CD14-positive monocyte (primary cell): ENCODE measurements around the gene AGBL2. TPM values are rescaled to one million over a fixed set of nuclear protein-coding genes. Genes with fewer than 3 reads are reported as not detected.
A peak's percentile ranks its signal among the peaks of the same experiment; 100 is the strongest.

Source experiments
- DNase-seq, 3 donors: peaks; one replicate each; pipeline ENCODE4 v3.0.0-alpha.2; 2011 to 2022
- H2AFZ ChIP-seq: 2 replicates; pipeline ENCODE4 v1.6.0; 2012; ENCODE audit warnings: mild to moderate bottlenecking, low read depth, low read length, inconsistent platforms; ENCODE audit not compliant: insufficient read depth, poor library complexity, severe bottlenecking
- H3K27ac ChIP-seq, 2 donors: 1 replicate in 1 of 2; 2 replicates in 1 of 2; pipeline ENCODE4 v1.5.1; 2012 to 2013; ENCODE audit warnings: low read length in 2 of 2, control low read depth in 1 of 2, inconsistent platforms in 1 of 2, low read depth in 1 of 2, mild to moderate bottlenecking in 1 of 2
- H3K27me3 ChIP-seq, 2 donors: one replicate each; pipeline versions ENCODE4 v1.6.0 to v1.6.1; 2011 to 2013; ENCODE audit warnings: low read length in 2 of 2; ENCODE audit not compliant: control insufficient read depth in 2 of 2, insufficient read depth in 2 of 2
- H3K36me3 ChIP-seq, 2 donors: replicated peaks in 1 of 2; 1 replicate in 1 of 2; 2 replicates in 1 of 2; pipeline versions ENCODE4 v1.5.1 to v1.6.1; 2012 to 2013; ENCODE audit warnings: low read length in 2 of 2, control low read depth in 1 of 2, inconsistent platforms in 1 of 2, mild to moderate bottlenecking in 1 of 2; ENCODE audit not compliant: insufficient read depth in 2 of 2, control insufficient read depth in 1 of 2
- H3K4me1 ChIP-seq, 2 donors: 1 replicate in 1 of 2; 2 replicates in 1 of 2; pipeline versions ENCODE4 v1.5.1 to v1.6.1; 2012 to 2013; ENCODE audit warnings: low read length in 2 of 2, control low read depth in 1 of 2, inconsistent platforms in 1 of 2, mild to moderate bottlenecking in 1 of 2, moderate library complexity in 1 of 2; ENCODE audit not compliant: insufficient read depth in 2 of 2, control insufficient read depth in 1 of 2
- H3K4me2 ChIP-seq: replicated peaks from 2 replicates; pipeline ENCODE3; 2012; ENCODE audit warnings: low read length, moderate library complexity, mild to moderate bottlenecking; ENCODE audit not compliant: poor library complexity, severe bottlenecking; ENCODE audit errors: extremely low read depth
- H3K4me3 ChIP-seq, 3 experiments: fragments of 200-600 bp in 1 of 3; sonication (generic) in 1 of 3; replicated peaks in 1 of 3; 1 replicate in 2 of 3; 2 replicates in 1 of 3; pipeline ENCODE4 v1.5.1; 2011 to 2013; ENCODE audit warnings: low read length in 3 of 3, mild to moderate bottlenecking in 3 of 3, control low read depth in 2 of 3, low read depth in 2 of 3, inconsistent platforms in 1 of 3, moderate library complexity in 1 of 3
- H3K79me2 ChIP-seq: 2 replicates; pipeline ENCODE4 v1.6.0; 2012; ENCODE audit warnings: mild to moderate bottlenecking, control low read depth, inconsistent platforms, low read length, moderate library complexity; ENCODE audit not compliant: insufficient read depth
- H3K9ac ChIP-seq: 2 replicates; pipeline ENCODE4 v1.6.0; 2017; ENCODE audit warnings: low read length, mild to moderate bottlenecking; ENCODE audit not compliant: insufficient read depth, poor library complexity, severe bottlenecking
- H3K9me3 ChIP-seq, 2 donors: replicated peaks in 1 of 2; 1 replicate in 1 of 2; 2 replicates in 1 of 2; pipeline versions ENCODE4 v1.5.1 to v1.6.1; 2012 to 2013; ENCODE audit warnings: low read length in 2 of 2, control low read depth in 1 of 2; ENCODE audit not compliant: control insufficient read depth in 1 of 2, insufficient read depth in 1 of 2
- H4K20me1 ChIP-seq: 2 replicates; pipeline ENCODE4 v1.6.0; 2012; ENCODE audit warnings: mild to moderate bottlenecking, low read length, control low read depth, moderate library complexity; ENCODE audit not compliant: insufficient read depth
- H3K27ac Mint-ChIP-seq, 7 donors: one replicate each; pipeline ENCODE4 v1.8.0; 2020; ENCODE audit warnings: mild to moderate bottlenecking in 7 of 7, mixed read lengths in 7 of 7, moderate library complexity in 6 of 7, inconsistent platforms in 2 of 7
- H3K27me3 Mint-ChIP-seq, 3 donors: one replicate each; pipeline ENCODE4 v1.8.0; 2021 to 2022; ENCODE audit warnings: low read depth in 3 of 3, mild to moderate bottlenecking in 3 of 3, mixed read lengths in 3 of 3, moderate library complexity in 3 of 3, inconsistent platforms in 1 of 3
- H3K36me3 Mint-ChIP-seq, 2 donors: one replicate each; pipeline ENCODE4 v1.8.0; 2020; ENCODE audit warnings: mixed read lengths in 2 of 2, inconsistent platforms in 1 of 2, mild to moderate bottlenecking in 1 of 2
- H3K4me1 Mint-ChIP-seq: one replicate; pipeline ENCODE4 v1.8.0; 2020; ENCODE audit warnings: mild to moderate bottlenecking, mixed read lengths
- H3K4me3 Mint-ChIP-seq, 2 donors: one replicate each; pipeline ENCODE4 v1.8.0; 2020; ENCODE audit warnings: mild to moderate bottlenecking in 2 of 2, mixed read lengths in 2 of 2, moderate library complexity in 1 of 2
- H3K9me3 Mint-ChIP-seq, 7 donors: one replicate each; pipeline ENCODE4 v1.8.0; 2020 to 2022; ENCODE audit warnings: mixed read lengths in 7 of 7, mild to moderate bottlenecking in 6 of 7, moderate library complexity in 6 of 7, inconsistent platforms in 2 of 7
- WGBS: methylation state at CpG from one replicate; pipeline ENCODE4 v1.1.5; 2013; ENCODE audit warnings: missing lambda C conversion rate; ENCODE audit not compliant: insufficient coverage; 5-methylcytosine and 5-hydroxymethylcytosine counted together
- intact Hi-C, 2 donors: fragments of 100-400 bp; cut with micrococcal nuclease; formaldehyde crosslinking; loops; one replicate each; pipeline versions ENCODE4 v1.15.0 to v1.15.1; 2023
- polyA plus RNA-seq, 3 donors: library from polyadenylated mRNA; depleted of rRNA in 1 of 3; unstranded in 2 of 3; stranded (reverse) in 1 of 3; fragments of 300-500 nt in 2 of 3; fragments of >200 nt in 1 of 3; fragmentation: Illumina TruSeq in 2 of 3; gene quantifications; 1 replicate in 2 of 3; 2 replicates in 1 of 3; pipeline ENCODE4 v1.2.3, GENCODE V29; 2012 to 2021
- TF ChIP-seq, protein P1 (sequence below): fragments of 200-600 bp; IDR thresholded peaks from one replicate; pipeline ENCODE4 v1.8.0; 2022; ENCODE audit warnings: antibody characterized with exemption, mild to moderate bottlenecking

The AGBL2 gene
- polyA plus RNA-seq, 3 donors, result 0.93 TPM; not detected in 2

DNA sequence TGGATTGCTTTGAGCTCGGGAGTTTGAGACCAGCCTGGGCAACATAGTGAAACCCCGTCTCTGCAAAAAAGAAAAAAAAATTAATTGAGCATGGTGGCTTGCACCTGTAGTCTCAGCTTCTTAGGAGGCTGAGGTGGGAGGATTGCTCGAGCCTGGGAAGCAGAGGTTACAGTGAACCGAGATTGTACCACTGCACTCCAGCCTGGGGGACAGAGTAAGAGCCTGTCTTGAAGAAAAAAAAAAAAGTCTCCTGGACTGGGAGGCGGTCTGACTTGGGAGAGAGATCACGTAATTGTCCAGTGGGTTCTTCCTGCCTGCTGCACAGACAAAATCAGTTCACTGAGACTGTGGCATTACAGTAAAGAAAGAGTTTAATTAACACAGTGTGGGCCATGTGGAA, 69.7 kb downstream of the AGBL2 start:
- Histone ChIP-seq H2AFZ (no peak overlapping the region), H3K27me3 (no peaks in the 10 kb centered on the region), H3K9me3 (no peaks in the 10 kb centered on the region), H3K27ac (no peak overlapping the region), H3K4me1 (peaks cover 14 to 22% of the 10 kb centered on the region in 2 donors), H3K36me3 (no peaks in the 10 kb centered on the region), H3K79me2 (peaks cover 18% of the 10 kb centered on the region), H3K4me3 (no peak overlapping the region), H3K9ac (no peak overlapping the region), H3K4me2 (no peak overlapping the region), H4K20me1 (no peaks in the 10 kb centered on the region)
- Mint-ChIP-seq H3K27ac (peak overlapping the region in 1 of 7 donors; percentile 37), H3K36me3 (no peaks in the 10 kb centered on the region), H3K27me3 (peaks cover 0 to 6% (median 2%) of the 10 kb centered on the region in 3 donors), H3K4me1 (peaks cover 16% of the 10 kb centered on the region), H3K4me3 (no peak overlapping the region), H3K9me3 (no peaks in the 10 kb centered on the region)
- DNase-seq, result no peak
- TF ChIP-seq, protein P1, sequence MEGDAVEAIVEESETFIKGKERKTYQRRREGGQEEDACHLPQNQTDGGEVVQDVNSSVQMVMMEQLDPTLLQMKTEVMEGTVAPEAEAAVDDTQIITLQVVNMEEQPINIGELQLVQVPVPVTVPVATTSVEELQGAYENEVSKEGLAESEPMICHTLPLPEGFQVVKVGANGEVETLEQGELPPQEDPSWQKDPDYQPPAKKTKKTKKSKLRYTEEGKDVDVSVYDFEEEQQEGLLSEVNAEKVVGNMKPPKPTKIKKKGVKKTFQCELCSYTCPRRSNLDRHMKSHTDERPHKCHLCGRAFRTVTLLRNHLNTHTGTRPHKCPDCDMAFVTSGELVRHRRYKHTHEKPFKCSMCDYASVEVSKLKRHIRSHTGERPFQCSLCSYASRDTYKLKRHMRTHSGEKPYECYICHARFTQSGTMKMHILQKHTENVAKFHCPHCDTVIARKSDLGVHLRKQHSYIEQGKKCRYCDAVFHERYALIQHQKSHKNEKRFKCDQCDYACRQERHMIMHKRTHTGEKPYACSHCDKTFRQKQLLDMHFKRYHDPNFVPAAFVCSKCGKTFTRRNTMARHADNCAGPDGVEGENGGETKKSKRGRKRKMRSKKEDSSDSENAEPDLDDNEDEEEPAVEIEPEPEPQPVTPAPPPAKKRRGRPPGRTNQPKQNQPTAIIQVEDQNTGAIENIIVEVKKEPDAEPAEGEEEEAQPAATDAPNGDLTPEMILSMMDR, result no peak
- WGBS, result 98% methylated on average over 6 of the region's 6 CpGs
- intact Hi-C loops, result no loop called here

DNA sequence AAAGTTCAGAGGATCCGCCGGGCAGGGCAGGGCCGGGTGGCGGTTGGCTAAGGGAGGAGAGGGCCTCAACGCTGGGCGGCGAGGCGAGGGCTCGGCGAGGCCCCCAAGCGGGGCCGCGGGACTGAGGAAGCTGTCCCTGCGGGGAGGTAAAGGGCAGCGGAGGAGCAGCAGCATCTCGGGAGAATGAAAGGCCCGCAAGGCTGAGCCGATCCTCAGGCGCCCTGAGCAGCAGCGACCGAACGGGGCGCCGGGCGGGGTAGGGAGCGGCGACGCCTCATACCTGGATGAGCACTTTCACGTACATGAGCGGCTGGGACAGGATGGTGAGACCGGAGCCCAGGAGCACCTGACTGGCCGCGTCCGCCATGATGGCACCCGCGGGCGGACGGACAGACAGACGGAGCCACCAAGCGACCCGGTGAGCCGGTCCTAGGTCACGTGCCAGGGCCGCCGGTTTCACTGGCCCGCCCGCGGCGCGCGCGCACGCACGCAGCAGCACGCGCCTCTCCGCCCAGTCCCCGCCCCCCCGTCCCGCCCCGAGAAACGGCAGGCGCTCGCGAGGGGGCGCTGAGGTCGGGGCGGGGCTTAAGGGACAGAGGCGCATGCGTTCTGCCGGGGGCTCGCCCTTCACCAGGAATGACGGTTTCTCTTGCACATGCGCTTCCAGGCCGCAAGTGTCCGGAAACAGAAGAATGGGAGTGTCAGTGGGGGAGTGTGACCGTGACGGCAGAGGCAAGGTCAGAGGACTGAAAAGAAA, 72.9 kb downstream of the AGBL2 start, which contains the start of gene MTCH2:
MTCH2 (minus strand) TSS at position 461 of the 757 bp plus-strand sequence; CDS start at position 367, 94 bp downstream.
- peaks cover 36% of the 10 kb centered on the region for H3K79me2 ChIP-seq
- no peaks in the 10 kb centered on the region for H3K27me3 ChIP-seq
- peak within 1 kb of the TSS; percentile 88 for H3K4me2 ChIP-seq
- intact Hi-C loops, result loop anchor here (2.0 to 5.0 kb wide), 2 partner anchors 125 kb away; partner anchors contain the start of gene FNBP4 (in 2 of the 2)
- H3K27me3 Mint-ChIP-seq, result peaks cover 0 to 3% (median 1%) of the 10 kb centered on the region in 3 donors
- no peaks in the 10 kb centered on the region for H3K9me3 Mint-ChIP-seq
- no peaks in the 10 kb centered on the region for H3K9me3 ChIP-seq
- H4K20me1 ChIP-seq, result no peaks in the 10 kb centered on the region
- TF ChIP-seq, protein P1, result no peak
- H3K27ac Mint-ChIP-seq, result peak within 1 kb of the TSS; percentile 94 to 98 (median 97)
- peak within 1 kb of the TSS; percentile 62 to 94 (median 87) for H3K4me3 ChIP-seq
- peak within 1 kb of the TSS; percentile 81 to 97 for H3K27ac ChIP-seq
- peaks cover 16% of the 10 kb centered on the region for H3K4me1 Mint-ChIP-seq
- H3K4me1 ChIP-seq, result peaks cover 14 to 22% of the 10 kb centered on the region in 2 donors
- peak within 1 kb of the TSS; percentile 97 for H3K9ac ChIP-seq
- H3K36me3 Mint-ChIP-seq, result peaks cover 22 to 24% of the 10 kb centered on the region in 2 donors
- H3K36me3 ChIP-seq, result peaks cover 16 to 24% of the 10 kb centered on the region in 2 donors
- H2AFZ ChIP-seq, result peak within 1 kb of the TSS; percentile 99
- H3K4me3 Mint-ChIP-seq, result peak within 1 kb of the TSS; percentile 81 to 97
- under 1% methylated on average over 77 of the region's 78 CpGs for WGBS
- DNase-seq, result peak; percentile 94 to 98 (median 98)
